KMS-11 (cell line): ENCODE results near the gene PCDH12.

ENCODE experiments used
- H2AFZ ChIP-seq: fragments of 200-600 bp; sonication (generic); 2 replicates; pipeline ENCODE4 v1.6.1; 2016; ENCODE audit warnings: antibody characterized with exemption, mixed run types, low read depth
- H3K27ac ChIP-seq: fragments of 200-600 bp; sonication (generic); 2 replicates; pipeline ENCODE4 v1.6.1; 2016; ENCODE audit warnings: mild to moderate bottlenecking, mixed run types
- H3K27me3 ChIP-seq: fragments of 200-600 bp; sonication (generic); 2 replicates; pipeline ENCODE4 v1.6.1; 2017; ENCODE audit warnings: mild to moderate bottlenecking, low read depth, mixed run types, moderate library complexity; ENCODE audit not compliant: insufficient read depth
- H3K36me3 ChIP-seq: fragments of 200-600 bp; sonication (generic); 2 replicates; pipeline ENCODE4 v1.6.1; 2017; ENCODE audit warnings: mild to moderate bottlenecking, mixed run types; ENCODE audit not compliant: insufficient read depth
- H3K4me1 ChIP-seq: fragments of 200-600 bp; sonication (generic); 2 replicates; pipeline ENCODE4 v1.6.1; 2016; ENCODE audit warnings: mild to moderate bottlenecking, low read depth, mixed run types; ENCODE audit not compliant: poor library complexity, severe bottlenecking
- H3K4me2 ChIP-seq: fragments of 200-600 bp; sonication (generic); 2 replicates; pipeline ENCODE4 v1.7.0; 2016; ENCODE audit warnings: mild to moderate bottlenecking, mixed run types
- H3K4me3 ChIP-seq: fragments of 200-600 bp; sonication (generic); IDR thresholded peaks from 2 replicates; pipeline ENCODE4 v1.6.1; 2017; ENCODE audit warnings: low read depth, low read length, mixed read lengths; ENCODE audit not compliant: insufficient read depth
- H3K79me2 ChIP-seq: fragments of 200-600 bp; sonication (generic); 2 replicates; pipeline ENCODE4 v1.6.1; 2016; ENCODE audit warnings: low read depth, mixed run types; ENCODE audit not compliant: insufficient read depth
- H3K9ac ChIP-seq: fragments of 200-600 bp; sonication (generic); 2 replicates; pipeline ENCODE4 v1.6.1; 2016; ENCODE audit warnings: mild to moderate bottlenecking, mixed run types
- H4K20me1 ChIP-seq: fragments of 200-600 bp; sonication (generic); 2 replicates; pipeline ENCODE4 v1.6.1; 2016; ENCODE audit warnings: mild to moderate bottlenecking, mixed run types; ENCODE audit not compliant: insufficient read depth
- CTCF ChIP-seq: fragments of 200-600 bp; sonication (generic); conservative IDR thresholded peaks from 2 replicates; pipeline ENCODE4 v1.6.1; 2017; ENCODE audit warnings: low read depth, mild to moderate bottlenecking, antibody characterized with exemption, low read length, moderate library complexity, mixed read lengths

Gene PCDH12

GRCh38 chr5:141904551-141904950, 53.5 kb downstream of the PCDH12 start:
- H3K79me2 ChIP-seq = no peaks in the 10 kb centered on the region
- no peak overlapping the region for H3K4me3 ChIP-seq
- no peak overlapping the region for H2AFZ ChIP-seq
- H3K36me3 ChIP-seq = no peaks in the 10 kb centered on the region
- no peak overlapping the region for H3K9ac ChIP-seq
- H3K4me1 ChIP-seq = no peaks in the 10 kb centered on the region
- no peaks in the 10 kb centered on the region for H3K27me3 ChIP-seq
- no peak overlapping the region for H3K27ac ChIP-seq
- H3K4me2 ChIP-seq = no peak overlapping the region
- TF ChIP-seq CTCF = no peak
- no peaks in the 10 kb centered on the region for H4K20me1 ChIP-seq

- Histone ChIP-seq H3K79me2 (no peaks in the 10 kb centered on the region), H3K9ac (no peak overlapping the region), H3K4me2 (no peak overlapping the region), H4K20me1 (no peaks in the 10 kb centered on the region), H3K27me3 (no peaks in the 10 kb centered on the region), H3K4me3 (no peak overlapping the region), H3K4me1 (no peaks in the 10 kb centered on the region), H2AFZ (no peak overlapping the region), H3K27ac (no peak overlapping the region), H3K36me3 (no peaks in the 10 kb centered on the region)
- TF ChIP-seq CTCF = no peak
These were observed 54.7 kb downstream of the PCDH12 start for GRCh38 chr5:141903261-141903660.

GRCh38 chr5:141902015-141902814, 55.8 kb downstream of the PCDH12 start:
- H3K9ac ChIP-seq = no peak overlapping the region
- no peaks in the 10 kb centered on the region for H3K36me3 ChIP-seq
- H4K20me1 ChIP-seq = no peaks in the 10 kb centered on the region
- no peaks in the 10 kb centered on the region for H3K27me3 ChIP-seq
- no peak for TF ChIP-seq CTCF
- no peaks in the 10 kb centered on the region for H3K4me1 ChIP-seq
- H2AFZ ChIP-seq = no peak overlapping the region
- H3K4me2 ChIP-seq = no peak overlapping the region
- no peaks in the 10 kb centered on the region for H3K79me2 ChIP-seq
- no peak overlapping the region for H3K4me3 ChIP-seq
- no peak overlapping the region for H3K27ac ChIP-seq

DNA sequence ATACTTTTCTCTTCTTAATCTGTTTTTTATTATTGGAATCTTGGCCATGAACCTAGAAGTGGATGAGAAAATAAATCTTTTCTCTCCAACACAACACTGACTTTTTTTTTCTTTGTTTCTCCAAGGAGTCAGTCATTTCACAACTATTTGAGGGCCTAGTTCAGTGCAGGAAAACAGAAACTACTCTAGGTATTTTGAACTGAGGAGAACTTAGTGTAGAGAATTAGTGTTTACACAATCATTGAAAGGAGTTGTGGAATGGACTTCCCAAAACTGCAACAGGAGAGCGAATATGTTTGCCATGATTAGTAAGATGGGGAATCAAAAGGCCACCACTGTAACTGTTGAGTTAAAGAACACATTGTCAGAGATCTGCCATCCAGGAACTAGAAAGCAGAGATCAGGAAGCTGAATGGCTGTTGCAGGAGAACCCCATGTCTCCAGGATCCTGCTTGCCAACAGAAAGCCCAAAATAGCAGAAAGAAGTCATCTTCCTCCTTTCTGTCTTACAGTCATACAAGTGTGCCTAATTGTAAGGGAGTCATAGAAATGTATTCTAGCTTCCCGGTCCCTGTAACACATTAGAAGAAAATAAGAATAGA, 59.5 kb downstream of the PCDH12 start:
- Histone ChIP-seq H2AFZ (no peak overlapping the region), H3K9ac (no peak overlapping the region), H3K79me2 (no peaks in the 10 kb centered on the region), H3K27ac (no peak overlapping the region), H3K27me3 (no peaks in the 10 kb centered on the region), H3K36me3 (no peaks in the 10 kb centered on the region), H3K4me3 (no peak overlapping the region), H3K4me2 (no peak overlapping the region), H4K20me1 (no peaks in the 10 kb centered on the region), H3K4me1 (no peaks in the 10 kb centered on the region)
- no peak for TF ChIP-seq CTCF
